PC-3 (cell line): ENCODE data around the gene SOCS6. TPM values are rescaled to one million over a fixed set of nuclear protein-coding genes. Genes with fewer than 3 reads are reported as not detected.

Experiments used
- ATAC-seq: fragments of 200-7000 bp; cut with Tn5 transposase; 2 replicates; pipeline ENCODE4 v1.9.1; 2020; ENCODE audit warnings: mild to moderate bottlenecking, moderate library complexity
- BruUV-seq: library from RNA; stranded (reverse); fragments of 400-500 nt; replicated peaks from 2 replicates; lab custom pipeline; 2021; lab: Mats Ljungman, UMichigan
- CTCF ChIA-PET: fragments of 300-600 bp; sonication (Branson Sonifier 250); formaldehyde crosslinking; loops from one replicate; lab custom pipeline; 2022; ENCODE audit warnings: antibody characterized with exemption; lab: Charles Lee
- POLR2A ChIA-PET: fragments of 300-600 bp; sonication (Branson Sonifier 250); formaldehyde crosslinking; loops from one replicate; lab custom pipeline; 2022; ENCODE audit warnings: antibody characterized with exemption; ENCODE audit not compliant: unreplicated experiment; lab: Charles Lee
- DNase-seq: peaks from one replicate; pipeline ENCODE4 v3.0.0-alpha.2; 2015
- H2AFZ ChIP-seq: fragments of 300-600 bp; sonication (generic); 2 replicates; pipeline ENCODE4 v1.6.0; 2016; ENCODE audit warnings: antibody characterized with exemption, low read length
- H3F3A ChIP-seq: fragments of 300-600 bp; sonication (generic); one replicate; pipeline ENCODE4 v1.6.0; 2017; ENCODE audit warnings: antibody characterized with exemption, low read length, control low read depth, mild to moderate bottlenecking; ENCODE audit not compliant: unreplicated experiment
- H3K27ac ChIP-seq: fragments of 300-600 bp; sonication (generic); 2 replicates; pipeline ENCODE4 v1.5.1; 2016; ENCODE audit warnings: mild to moderate bottlenecking, low read length
- H3K27me3 ChIP-seq: fragments of 300-600 bp; sonication (generic); 2 replicates; pipeline ENCODE4 v1.6.1; 2016; ENCODE audit warnings: low read length, mixed read lengths
- H3K36me3 ChIP-seq: fragments of 300-600 bp; sonication (generic); 2 replicates; pipeline ENCODE4 v1.6.1; 2016; ENCODE audit warnings: low read depth, mixed run types, low read length, mixed read lengths
- H3K4me1 ChIP-seq: fragments of 300-600 bp; sonication (generic); 2 replicates; pipeline ENCODE4 v1.5.1; 2016; ENCODE audit warnings: low read length; ENCODE audit not compliant: insufficient read depth
- H3K4me2 ChIP-seq: fragments of 300-600 bp; sonication (generic); 2 replicates; pipeline ENCODE4 v1.6.0; 2016; ENCODE audit warnings: low read length
- H3K4me3 ChIP-seq: fragments of 300-600 bp; sonication (generic); 2 replicates; pipeline ENCODE4 v1.5.1; 2016; ENCODE audit warnings: mild to moderate bottlenecking, low read length, mixed read lengths
- H3K79me2 ChIP-seq: fragments of 300-600 bp; sonication (generic); 2 replicates; pipeline ENCODE4 v1.6.1; 2017; ENCODE audit warnings: low read length, mixed read lengths
- H3K9ac ChIP-seq: fragments of 300-600 bp; sonication (generic); 2 replicates; pipeline ENCODE4 v1.6.0; 2016; ENCODE audit warnings: mild to moderate bottlenecking, low read length
- H3K9me2 ChIP-seq: fragments of 300-600 bp; sonication (generic); replicated peaks from 2 replicates; pipeline ENCODE4 v1.6.1; 2016; ENCODE audit warnings: mixed run types, low read length, mixed read lengths
- H3K9me3 ChIP-seq: fragments of 300-600 bp; sonication (generic); 2 replicates; pipeline ENCODE4 v1.6.1; 2016; ENCODE audit warnings: low read length, mixed read lengths
- H4K20me1 ChIP-seq: fragments of 300-600 bp; sonication (generic); 2 replicates; pipeline ENCODE4 v1.6.1; 2016; ENCODE audit warnings: low read length, mixed read lengths
- EZH2 ChIP-seq: fragments of 300-600 bp; sonication (generic); IDR thresholded peaks from one replicate; pipeline ENCODE4 v1.6.1; 2017; ENCODE audit warnings: antibody characterized with exemption, mild to moderate bottlenecking, low read length; ENCODE audit not compliant: unreplicated experiment
- EZH2phosphoT487 ChIP-seq: fragments of 300-600 bp; sonication (generic); IDR thresholded peaks from 2 replicates; pipeline ENCODE4 v1.6.1; 2018; ENCODE audit warnings: mild to moderate bottlenecking, antibody characterized with exemption, low read length, borderline replicate concordance
- intact Hi-C: fragments of 100-400 bp; cut with micrococcal nuclease; formaldehyde crosslinking; loops from 2 replicates; pipeline ENCODE4 v1.9.0; 2023
- total RNA-seq: library from RNA; depleted of rRNA; stranded (reverse); fragments of >200 nt; gene quantifications from 2 replicates; pipeline ENCODE4 v1.2.3, GENCODE V29; 2014
- TF ChIP-seq, protein P1 (sequence below): fragments of 300-600 bp; sonication (generic); conservative IDR thresholded peaks from 2 replicates; pipeline ENCODE4 v1.5.1; 2017; ENCODE audit warnings: antibody characterized with exemption, low read depth, mild to moderate bottlenecking, low read length

Gene SOCS6
- total RNA-seq, 1 experiment from 2014 or later = 17.9 TPM

DNA sequence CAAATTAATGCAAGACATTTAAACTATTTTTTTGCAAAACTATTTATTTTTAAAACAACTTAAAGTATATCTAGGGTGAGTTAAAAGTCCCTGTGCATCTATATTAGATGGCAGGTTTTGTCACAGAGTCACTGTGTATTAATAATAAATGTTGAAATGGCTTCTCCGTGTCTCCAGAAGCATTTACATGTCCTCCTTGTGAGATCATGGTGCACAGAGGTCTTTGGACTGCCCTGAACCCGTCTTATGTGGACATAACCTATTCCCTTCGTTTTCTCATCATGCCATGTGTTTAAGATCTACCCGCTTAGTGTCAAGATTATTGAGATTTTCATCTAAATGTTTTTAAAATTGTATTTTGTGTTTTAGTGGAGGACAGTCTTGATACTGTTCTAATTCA, 39.3 kb downstream of the SOCS6 start:
- Histone ChIP-seq H3F3A (no peaks in the 10 kb centered on the region), H3K4me3 (no peak overlapping the region), H3K4me1 (peaks cover 9% of the 10 kb centered on the region), H3K27me3 (no peaks in the 10 kb centered on the region), H3K4me2 (no peak overlapping the region), H3K9me2 (no peaks in the 10 kb centered on the region), H3K79me2 (peaks cover 47% of the 10 kb centered on the region), H3K9ac (no peak overlapping the region), H2AFZ (no peak overlapping the region), H3K27ac (no peak overlapping the region), H4K20me1 (no peaks in the 10 kb centered on the region), H3K36me3 (peaks cover 12% of the 10 kb centered on the region; the same call in 1 of the 2 replicates), H3K9me3 (no peaks in the 10 kb centered on the region)
- no TSS peak for BruUV-seq
- POLR2A ChIA-PET = no interaction called here
- CTCF ChIA-PET = no interaction called here
- no peak for TF ChIP-seq EZH2
- TF ChIP-seq, protein P1, sequence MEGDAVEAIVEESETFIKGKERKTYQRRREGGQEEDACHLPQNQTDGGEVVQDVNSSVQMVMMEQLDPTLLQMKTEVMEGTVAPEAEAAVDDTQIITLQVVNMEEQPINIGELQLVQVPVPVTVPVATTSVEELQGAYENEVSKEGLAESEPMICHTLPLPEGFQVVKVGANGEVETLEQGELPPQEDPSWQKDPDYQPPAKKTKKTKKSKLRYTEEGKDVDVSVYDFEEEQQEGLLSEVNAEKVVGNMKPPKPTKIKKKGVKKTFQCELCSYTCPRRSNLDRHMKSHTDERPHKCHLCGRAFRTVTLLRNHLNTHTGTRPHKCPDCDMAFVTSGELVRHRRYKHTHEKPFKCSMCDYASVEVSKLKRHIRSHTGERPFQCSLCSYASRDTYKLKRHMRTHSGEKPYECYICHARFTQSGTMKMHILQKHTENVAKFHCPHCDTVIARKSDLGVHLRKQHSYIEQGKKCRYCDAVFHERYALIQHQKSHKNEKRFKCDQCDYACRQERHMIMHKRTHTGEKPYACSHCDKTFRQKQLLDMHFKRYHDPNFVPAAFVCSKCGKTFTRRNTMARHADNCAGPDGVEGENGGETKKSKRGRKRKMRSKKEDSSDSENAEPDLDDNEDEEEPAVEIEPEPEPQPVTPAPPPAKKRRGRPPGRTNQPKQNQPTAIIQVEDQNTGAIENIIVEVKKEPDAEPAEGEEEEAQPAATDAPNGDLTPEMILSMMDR = no peak
- TF ChIP-seq EZH2phosphoT487 = no peak
- ATAC-seq (no peak), DNase-seq (no peak)
- intact Hi-C loops = no loop called here

GRCh38 chr18:70329071-70329470, 40.2 kb downstream of the SOCS6 start:
- H3K79me2 ChIP-seq = peaks cover 39% of the 10 kb centered on the region
- no peak overlapping the region for H2AFZ ChIP-seq
- CTCF ChIA-PET = no interaction called here
- POLR2A ChIA-PET = no interaction called here
- no peaks in the 10 kb centered on the region for H3K9me3 ChIP-seq
- H3K27ac ChIP-seq = no peak overlapping the region
- H3K9me2 ChIP-seq = no peaks in the 10 kb centered on the region
- BruUV-seq = no TSS peak
- H3K4me1 ChIP-seq = peaks cover 18% of the 10 kb centered on the region
- H4K20me1 ChIP-seq = no peaks in the 10 kb centered on the region
- TF ChIP-seq, protein P1 = no peak
- TF ChIP-seq EZH2phosphoT487 (no peak), EZH2 (no peak)
- no peak for ATAC-seq
- DNase-seq = no peak
- no peaks in the 10 kb centered on the region for H3K27me3 ChIP-seq
- no peaks in the 10 kb centered on the region for H3F3A ChIP-seq
- intact Hi-C loops = no loop called here
- peaks cover 17% of the 10 kb centered on the region; the same call in 1 of the 2 replicates for H3K36me3 ChIP-seq
- H3K4me2 ChIP-seq = no peak overlapping the region
- H3K4me3 ChIP-seq = no peak overlapping the region
- H3K9ac ChIP-seq = no peak overlapping the region

DNA sequence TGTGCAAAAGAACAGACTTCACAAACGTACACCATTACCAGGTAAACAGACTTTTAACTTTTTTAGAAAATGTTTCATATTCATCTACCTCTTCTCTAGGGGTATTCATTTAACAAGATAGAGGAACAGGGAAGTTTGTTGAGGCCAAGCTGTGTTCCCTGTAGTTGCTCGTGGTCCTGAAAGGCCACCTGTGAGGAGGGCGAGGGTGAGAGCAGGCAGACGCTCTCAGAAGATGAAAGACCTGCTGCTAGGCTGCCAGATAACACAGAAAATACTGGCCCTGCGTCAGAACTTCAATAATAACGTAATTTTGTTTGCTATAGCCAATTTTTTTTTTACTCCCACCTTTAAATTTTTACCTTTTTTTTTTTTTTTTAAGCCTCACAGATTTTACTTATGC, 42.0 kb downstream of the SOCS6 start:
- Histone ChIP-seq H3K4me1 (peaks cover 32% of the 10 kb centered on the region), H3F3A (no peaks in the 10 kb centered on the region), H3K27me3 (no peaks in the 10 kb centered on the region), H2AFZ (no peak overlapping the region), H3K4me2 (no peak overlapping the region), H3K9me2 (no peaks in the 10 kb centered on the region), H3K27ac (no peak overlapping the region), H3K36me3 (peaks cover 21% of the 10 kb centered on the region), H4K20me1 (no peaks in the 10 kb centered on the region), H3K79me2 (peaks cover 22% of the 10 kb centered on the region; the same call in 1 of the 2 replicates), H3K4me3 (no peak overlapping the region), H3K9ac (no peak overlapping the region), H3K9me3 (no peaks in the 10 kb centered on the region)
- TF ChIP-seq EZH2 = no peak
- TF ChIP-seq EZH2phosphoT487 = no peak
- TF ChIP-seq, protein P1 = no peak
- DNase-seq (no peak), ATAC-seq (no peak)
- ChIA-PET POLR2A (no interaction called here), CTCF (interaction anchor here (0.8 kb wide), 1 partner anchor 143 kb away, joined by 13 read pairs; no protein-coding TSS in a partner anchor)
- no TSS peak for BruUV-seq
- intact Hi-C loops = loop anchor here (5.0 kb wide), 1 partner anchor 39 kb away; no protein-coding TSS in a partner anchor
